ENCODE data around the gene MGAT5. TPM values are rescaled to one million over a fixed set of nuclear protein-coding genes. Genes with fewer than 3 reads are reported as not detected.

MGAT5 gene
- total RNA-seq, 1 donor from 2014 or later, result 23.7 TPM

GRCh38 chr2:134269230-134269629 lies 15.4 kb downstream of the MGAT5 start:
- Mint-ChIP-seq H3K36me3 (ENCODE audit: low read depth) (peaks cover 19% of the 10 kb centered on the region), H3K4me1 (peaks cover 23% of the 10 kb centered on the region), H3K9me3 (no peaks in the 10 kb centered on the region), H3K27ac (no peak overlapping the region), H3K4me3 (no peak overlapping the region), H3K27me3 (no peaks in the 10 kb centered on the region)
- intact Hi-C loops (cut with micrococcal nuclease), result no loop called here
- no peak for DNase-seq

GRCh38 chr2:134269972-134270735 lies 16.3 kb downstream of the MGAT5 start:
- Mint-ChIP-seq H3K36me3 (ENCODE audit: low read depth) (peaks cover 20% of the 10 kb centered on the region), H3K9me3 (no peaks in the 10 kb centered on the region), H3K4me3 (no peak overlapping the region), H3K4me1 (peaks cover 25% of the 10 kb centered on the region), H3K27me3 (no peaks in the 10 kb centered on the region), H3K27ac (no peak overlapping the region)
- intact Hi-C loops (cut with micrococcal nuclease), result no loop called here
- DNase-seq, result no peak

- intact Hi-C loops (cut with micrococcal nuclease), result loop anchor here (1.0 kb wide), 1 partner anchor 12 kb away; no protein-coding TSS in a partner anchor
- H3K4me3 Mint-ChIP-seq, result no peak overlapping the region
- H3K9me3 Mint-ChIP-seq, result no peaks in the 10 kb centered on the region
- no peak overlapping the region for H3K27ac Mint-ChIP-seq
- DNase-seq, result no peak
- H3K4me1 Mint-ChIP-seq, result peaks cover 29% of the 10 kb centered on the region
- H3K36me3 Mint-ChIP-seq (ENCODE audit: low read depth), result peaks cover 23% of the 10 kb centered on the region
- H3K27me3 Mint-ChIP-seq, result no peaks in the 10 kb centered on the region
These were observed 17.9 kb downstream of the MGAT5 start for GRCh38 chr2:134271758-134272157.

- no peak for DNase-seq
- intact Hi-C loops (cut with micrococcal nuclease), result loop anchor here (1.0 kb wide), 1 partner anchor 10 kb away; no protein-coding TSS in a partner anchor
- peaks cover 31% of the 10 kb centered on the region for H3K4me1 Mint-ChIP-seq
- peaks cover 3% of the 10 kb centered on the region for H3K9me3 Mint-ChIP-seq
- peaks cover 27% of the 10 kb centered on the region for H3K36me3 Mint-ChIP-seq (ENCODE audit: low read depth)
- no peaks in the 10 kb centered on the region for H3K27me3 Mint-ChIP-seq
- no peak overlapping the region for H3K27ac Mint-ChIP-seq
- no peak overlapping the region for H3K4me3 Mint-ChIP-seq
These were observed 18.9 kb downstream of the MGAT5 start for GRCh38 chr2:134272806-134273205.

GRCh38 chr2:134273256-134273983 lies 19.5 kb downstream of the MGAT5 start:
- intact Hi-C loops (cut with micrococcal nuclease), result no loop called here
- Mint-ChIP-seq H3K4me3 (no peak overlapping the region), H3K36me3 (ENCODE audit: low read depth) (peaks cover 27% of the 10 kb centered on the region), H3K27me3 (no peaks in the 10 kb centered on the region), H3K27ac (no peak overlapping the region), H3K4me1 (peaks cover 29% of the 10 kb centered on the region), H3K9me3 (peaks cover 3% of the 10 kb centered on the region)
- DNase-seq, result no peak

- peaks cover 28% of the 10 kb centered on the region for H3K4me1 Mint-ChIP-seq
- peaks cover 3% of the 10 kb centered on the region for H3K9me3 Mint-ChIP-seq
- no peak overlapping the region for H3K4me3 Mint-ChIP-seq
- H3K36me3 Mint-ChIP-seq (ENCODE audit: low read depth), result peaks cover 34% of the 10 kb centered on the region
- no peaks in the 10 kb centered on the region for H3K27me3 Mint-ChIP-seq
- no peak for DNase-seq
- intact Hi-C loops (cut with micrococcal nuclease), result no loop called here
- no peak overlapping the region for H3K27ac Mint-ChIP-seq
These were observed 20.2 kb downstream of the MGAT5 start for GRCh38 chr2:134274121-134274520.

GRCh38 chr2:134275058-134275862 lies 21.4 kb downstream of the MGAT5 start:
- no peaks in the 10 kb centered on the region for H3K27me3 Mint-ChIP-seq
- peaks cover 23% of the 10 kb centered on the region for H3K4me1 Mint-ChIP-seq
- peaks cover 30% of the 10 kb centered on the region for H3K36me3 Mint-ChIP-seq (ENCODE audit: low read depth)
- intact Hi-C loops (cut with micrococcal nuclease), result no loop called here
- H3K27ac Mint-ChIP-seq, result no peak overlapping the region
- H3K9me3 Mint-ChIP-seq, result peaks cover 3% of the 10 kb centered on the region
- H3K4me3 Mint-ChIP-seq, result no peak overlapping the region
- no peak for DNase-seq

GRCh38 chr2:134276381-134277172 lies 22.7 kb downstream of the MGAT5 start:
- Mint-ChIP-seq H3K27ac (no peak overlapping the region), H3K4me3 (no peak overlapping the region), H3K4me1 (peaks cover 23% of the 10 kb centered on the region), H3K36me3 (ENCODE audit: low read depth) (peaks cover 25% of the 10 kb centered on the region), H3K27me3 (no peaks in the 10 kb centered on the region), H3K9me3 (peaks cover 3% of the 10 kb centered on the region)
- intact Hi-C loops (cut with micrococcal nuclease), result no loop called here
- DNase-seq, result no peak

GRCh38 chr2:134277223-134277622 lies 23.4 kb downstream of the MGAT5 start:
- Mint-ChIP-seq H3K4me3 (no peak overlapping the region), H3K27ac (no peak overlapping the region), H3K36me3 (ENCODE audit: low read depth) (peaks cover 23% of the 10 kb centered on the region), H3K4me1 (peaks cover 24% of the 10 kb centered on the region), H3K9me3 (peaks cover 3% of the 10 kb centered on the region), H3K27me3 (no peaks in the 10 kb centered on the region)
- no peak for DNase-seq
- intact Hi-C loops (cut with micrococcal nuclease), result no loop called here

GRCh38 chr2:134278553-134278952 lies 24.7 kb downstream of the MGAT5 start:
- intact Hi-C loops (cut with micrococcal nuclease), result no loop called here
- Mint-ChIP-seq H3K9me3 (peaks cover 3% of the 10 kb centered on the region), H3K4me1 (peaks cover 28% of the 10 kb centered on the region), H3K27me3 (no peaks in the 10 kb centered on the region), H3K4me3 (no peak overlapping the region), H3K36me3 (ENCODE audit: low read depth) (peaks cover 19% of the 10 kb centered on the region), H3K27ac (no peak overlapping the region)
- no peak for DNase-seq

GRCh38 chr2:134279417-134279816 lies 25.5 kb downstream of the MGAT5 start:
- Mint-ChIP-seq H3K4me3 (no peak overlapping the region), H3K9me3 (peaks cover 3% of the 10 kb centered on the region), H3K4me1 (peaks cover 33% of the 10 kb centered on the region), H3K27ac (no peak overlapping the region), H3K27me3 (no peaks in the 10 kb centered on the region), H3K36me3 (ENCODE audit: low read depth) (peaks cover 14% of the 10 kb centered on the region)
- no peak for DNase-seq
- intact Hi-C loops (cut with micrococcal nuclease), result no loop called here

GRCh38 chr2:134280231-134280630 lies 26.4 kb downstream of the MGAT5 start:
- intact Hi-C loops (cut with micrococcal nuclease), result loop anchor here (5.0 to 10.0 kb wide), 2 partner anchors 42 to 635 kb away; partner anchors contain the start of gene CCNT2
- Mint-ChIP-seq H3K4me1 (peaks cover 34% of the 10 kb centered on the region), H3K36me3 (ENCODE audit: low read depth) (peaks cover 14% of the 10 kb centered on the region), H3K4me3 (no peak overlapping the region), H3K9me3 (peaks cover 3% of the 10 kb centered on the region), H3K27ac (no peak overlapping the region), H3K27me3 (no peaks in the 10 kb centered on the region)
- no peak for DNase-seq

GRCh38 chr2:134280726-134281125 lies 26.9 kb downstream of the MGAT5 start:
- Mint-ChIP-seq H3K36me3 (ENCODE audit: low read depth) (peaks cover 14% of the 10 kb centered on the region), H3K9me3 (peaks cover 3% of the 10 kb centered on the region), H3K4me3 (no peak overlapping the region), H3K4me1 (peaks cover 36% of the 10 kb centered on the region), H3K27me3 (no peaks in the 10 kb centered on the region), H3K27ac (no peak overlapping the region)
- DNase-seq, result no peak
- intact Hi-C loops (cut with micrococcal nuclease), result loop anchor here (5.0 to 10.0 kb wide), 2 partner anchors 42 to 634 kb away; partner anchors contain the start of gene CCNT2
